ENCODE measurements around the gene CNOT2. TPM values are rescaled to one million over a fixed set of nuclear protein-coding genes. Genes with fewer than 3 reads are reported as not detected.

CNOT2 gene
- total and polyA plus RNA-seq, 2 donors (not counting 1 experiment from before 2014, with no cell fraction given), result 65.0 to 120 TPM

DNA sequence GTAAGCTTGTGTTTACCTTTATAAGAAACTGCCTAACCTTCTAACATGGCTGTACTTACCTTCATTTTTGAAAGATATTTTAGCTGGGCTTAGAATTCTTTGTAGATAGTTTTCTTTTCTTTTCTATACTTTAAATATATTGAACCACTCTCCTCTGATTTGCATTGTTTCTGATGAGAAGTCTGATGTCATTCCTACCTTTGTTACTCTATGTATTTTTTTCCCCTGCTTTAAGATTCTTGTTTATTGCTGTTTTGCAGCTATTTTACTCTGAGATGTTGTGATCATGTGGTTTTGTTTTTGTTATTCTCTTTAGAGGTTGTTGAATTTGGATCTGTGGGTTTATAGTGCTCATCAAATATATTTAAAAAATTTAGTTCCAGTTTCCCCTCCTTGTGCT is 31.8 kb downstream of the CNOT2 start:
- peaks cover 61% of the 10 kb centered on the region for H4K20me1 ChIP-seq (ENCODE audit: control insufficient read depth, insufficient read depth, low read length, poor library complexity, severe bottlenecking)
- no peak overlapping the region for H3K4me3 ChIP-seq (ENCODE audit: control extremely low read depth in 1 of 5, extremely low read depth in 1 of 5, insufficient read depth in 1 of 5, low read depth in 2 of 5, low read length in 4 of 5)
- TF ChIP-seq CTCF (IDR thresholded peaks at IDR 0.05) (no peak), EZH2 (IDR thresholded peaks at IDR 0.05; ENCODE audit: borderline replicate concordance, insufficient read depth, low read depth, low read length, poor library complexity, severe bottlenecking) (no peak)
- DNase-seq, result no peak
- ChIA-PET POLR2A (no interaction called here), CTCF (interaction anchor here (0.9 kb wide), 1 partner anchor 375 kb away, joined by 3 read pairs; no protein-coding TSS in a partner anchor)
- no peaks in the 10 kb centered on the region for H3K27me3 Mint-ChIP-seq
- H3K27ac ChIP-seq (ENCODE audit: low read length in 2 of 2), result no peak overlapping the region
- H3K4me1 ChIP-seq (ENCODE audit: control insufficient read depth in 2 of 2, insufficient read depth in 2 of 2, low read length in 2 of 2), result peaks cover 0 to 13% of the 10 kb centered on the region in 2 donors
- H3K27me3 ChIP-seq (replicated peaks in 1 of 4; ENCODE audit: control extremely low read depth in 1 of 4, control insufficient read depth in 3 of 4, insufficient read depth in 4 of 4, low read length in 3 of 4), result no peaks in the 10 kb centered on the region
- H3K79me2 ChIP-seq (ENCODE audit: control insufficient read depth, insufficient read depth, low read length), result peaks cover 88% of the 10 kb centered on the region
- peaks cover 42% of the 10 kb centered on the region for H3K4me1 Mint-ChIP-seq
- no peaks in the 10 kb centered on the region for H3K9me3 ChIP-seq (ENCODE audit: control extremely low read depth in 1 of 3, control insufficient read depth in 2 of 3, insufficient read depth in 1 of 3, low read length in 2 of 3)
- intact Hi-C loops (cut with micrococcal nuclease), result loop anchor here (5.0 kb wide), 1 partner anchor 33 kb away; the partner anchor contains the start of gene CNOT2
- no peaks in the 10 kb centered on the region for H3K9me3 Mint-ChIP-seq (ENCODE audit: insufficient read depth)
- peaks cover 4% of the 10 kb centered on the region in 2 experiments for H3K36me3 ChIP-seq (replicated peaks in 1 of 2; ENCODE audit: control extremely low read depth in 1 of 2, control insufficient read depth in 1 of 2, extremely low read depth in 1 of 2, insufficient read depth in 2 of 2, low read length in 1 of 2)
- no peak overlapping the region for H2AFZ ChIP-seq (ENCODE audit: insufficient read depth, low read depth, low read length, poor library complexity, severe bottlenecking)
- ATAC-seq (ENCODE audit: low read depth), result no peak
- no peak overlapping the region for H3K9ac ChIP-seq (ENCODE audit: low read length)
- H3K4me2 ChIP-seq (replicated peaks; ENCODE audit: low read depth, low read length, poor library complexity, severe bottlenecking), result no peak overlapping the region
- H3K27ac Mint-ChIP-seq, result no peak overlapping the region
- no peak overlapping the region for H3K4me3 Mint-ChIP-seq

- CTCF ChIA-PET, result no interaction called here
- H3K4me1 Mint-ChIP-seq, result peaks cover 20% of the 10 kb centered on the region
- H3K4me3 Mint-ChIP-seq, result no peak overlapping the region
Measured at GRCh38 chr12:70277973-70278372, 34.7 kb downstream of the CNOT2 start.

More at GRCh38 chr12:70277973-70278372, 34.7 kb downstream of the CNOT2 start:
- no peak overlapping the region for H3K27ac Mint-ChIP-seq
- H3K9me3 ChIP-seq (ENCODE audit: control extremely low read depth in 1 of 3, control insufficient read depth in 2 of 3, insufficient read depth in 1 of 3, low read length in 2 of 3), result no peaks in the 10 kb centered on the region
- peaks cover 5 to 6% of the 10 kb centered on the region in 2 experiments for H3K36me3 ChIP-seq (replicated peaks in 1 of 2; ENCODE audit: control extremely low read depth in 1 of 2, control insufficient read depth in 1 of 2, extremely low read depth in 1 of 2, insufficient read depth in 2 of 2, low read length in 1 of 2)
- ATAC-seq (ENCODE audit: low read depth), result no peak
- no peak overlapping the region for H3K9ac ChIP-seq (ENCODE audit: low read length)
- no peaks in the 10 kb centered on the region for H3K27me3 ChIP-seq (replicated peaks in 1 of 4; ENCODE audit: control extremely low read depth in 1 of 4, control insufficient read depth in 3 of 4, insufficient read depth in 4 of 4, low read length in 3 of 4)
- peaks cover 45% of the 10 kb centered on the region for H4K20me1 ChIP-seq (ENCODE audit: control insufficient read depth, insufficient read depth, low read length, poor library complexity, severe bottlenecking)
- H3K4me2 ChIP-seq (replicated peaks; ENCODE audit: low read depth, low read length, poor library complexity, severe bottlenecking), result no peak overlapping the region
- POLR2A ChIA-PET, result no interaction called here
- H2AFZ ChIP-seq (ENCODE audit: insufficient read depth, low read depth, low read length, poor library complexity, severe bottlenecking), result no peak overlapping the region
- intact Hi-C loops (cut with micrococcal nuclease), result loop anchor here (5.0 kb wide), 1 partner anchor 36 kb away; the partner anchor contains the start of gene CNOT2
- WGBS (ENCODE audit: insufficient coverage), result no CpG with 5 or more reads among the region's 8 CpGs
- H3K27me3 Mint-ChIP-seq, result no peaks in the 10 kb centered on the region
- TF ChIP-seq CTCF (IDR thresholded peaks at IDR 0.05) (no peak), EZH2 (IDR thresholded peaks at IDR 0.05; ENCODE audit: borderline replicate concordance, insufficient read depth, low read depth, low read length, poor library complexity, severe bottlenecking) (no peak)
- no peak overlapping the region for H3K27ac ChIP-seq (ENCODE audit: low read length in 2 of 2)
- H3K4me3 ChIP-seq (ENCODE audit: control extremely low read depth in 1 of 5, extremely low read depth in 1 of 5, insufficient read depth in 1 of 5, low read depth in 2 of 5, low read length in 4 of 5), result no peak overlapping the region
- DNase-seq, result no peak
- H3K4me1 ChIP-seq (ENCODE audit: control insufficient read depth in 2 of 2, insufficient read depth in 2 of 2, low read length in 2 of 2), result no peaks in the 10 kb centered on the region
- peaks cover 76% of the 10 kb centered on the region for H3K79me2 ChIP-seq (ENCODE audit: control insufficient read depth, insufficient read depth, low read length)
- H3K9me3 Mint-ChIP-seq (ENCODE audit: insufficient read depth), result no peaks in the 10 kb centered on the region

All from B cell (primary cell).